Measurements from ENCODE around the gene DNAJB2.

DNA sequence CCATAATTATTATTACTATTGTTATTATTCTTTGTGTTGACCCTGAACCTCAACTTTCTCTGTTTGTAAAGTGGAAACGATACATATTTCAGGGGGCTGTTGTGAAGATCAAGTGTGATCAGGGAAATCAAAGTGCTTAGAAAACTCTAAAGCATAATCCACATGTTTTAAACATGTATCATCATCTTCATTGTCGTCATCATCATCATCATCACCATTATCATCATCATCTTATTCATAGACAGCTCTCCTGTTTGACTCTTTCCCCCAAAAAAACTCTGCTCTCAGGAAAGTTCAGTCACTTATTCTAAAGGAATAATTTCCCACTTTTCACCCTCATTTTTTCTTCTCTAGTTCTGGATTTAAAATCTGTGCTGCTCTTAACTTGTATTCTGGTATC, 25.1 kb downstream of the DNAJB2 start:
- TF ChIP-seq, protein P1, sequence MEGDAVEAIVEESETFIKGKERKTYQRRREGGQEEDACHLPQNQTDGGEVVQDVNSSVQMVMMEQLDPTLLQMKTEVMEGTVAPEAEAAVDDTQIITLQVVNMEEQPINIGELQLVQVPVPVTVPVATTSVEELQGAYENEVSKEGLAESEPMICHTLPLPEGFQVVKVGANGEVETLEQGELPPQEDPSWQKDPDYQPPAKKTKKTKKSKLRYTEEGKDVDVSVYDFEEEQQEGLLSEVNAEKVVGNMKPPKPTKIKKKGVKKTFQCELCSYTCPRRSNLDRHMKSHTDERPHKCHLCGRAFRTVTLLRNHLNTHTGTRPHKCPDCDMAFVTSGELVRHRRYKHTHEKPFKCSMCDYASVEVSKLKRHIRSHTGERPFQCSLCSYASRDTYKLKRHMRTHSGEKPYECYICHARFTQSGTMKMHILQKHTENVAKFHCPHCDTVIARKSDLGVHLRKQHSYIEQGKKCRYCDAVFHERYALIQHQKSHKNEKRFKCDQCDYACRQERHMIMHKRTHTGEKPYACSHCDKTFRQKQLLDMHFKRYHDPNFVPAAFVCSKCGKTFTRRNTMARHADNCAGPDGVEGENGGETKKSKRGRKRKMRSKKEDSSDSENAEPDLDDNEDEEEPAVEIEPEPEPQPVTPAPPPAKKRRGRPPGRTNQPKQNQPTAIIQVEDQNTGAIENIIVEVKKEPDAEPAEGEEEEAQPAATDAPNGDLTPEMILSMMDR (IDR thresholded peaks at IDR 0.05; ENCODE audit: low read length) = no peak
- no peak for TF ChIP-seq EZH2 (optimal IDR thresholded peaks at IDR 0.05; ENCODE audit: low read depth, low read length)
- TF ChIP-seq EZH2phosphoT487 (IDR thresholded peaks at IDR 0.05; ENCODE audit: low read length) = no peak
